Progenitor cell of endocrine pancreas (in vitro differentiated cells): ENCODE measurements around the gene RELT. TPM values are rescaled to one million over a fixed set of nuclear protein-coding genes. Genes with fewer than 3 reads are reported as not detected.

Experiments
- DNase-seq: peaks from one replicate; pipeline ENCODE4 v3.0.0; 2021; ENCODE audit warnings: low spot score; ENCODE audit not compliant: unreplicated experiment
- H3K27ac Mint-ChIP-seq: 2 replicates; pipeline ENCODE4 v1.8.0; 2021; ENCODE audit warnings: mild to moderate bottlenecking, moderate library complexity, mixed read lengths
- H3K27me3 Mint-ChIP-seq: 2 replicates; pipeline ENCODE4 v1.8.0; 2021; ENCODE audit warnings: mixed read lengths
- H3K36me3 Mint-ChIP-seq: 2 replicates; pipeline ENCODE4 v1.8.0; 2022; ENCODE audit warnings: mixed read lengths; ENCODE audit not compliant: insufficient read depth
- H3K4me1 Mint-ChIP-seq: 2 replicates; pipeline ENCODE4 v1.8.0; 2021; ENCODE audit warnings: low read depth, mixed read lengths
- H3K4me3 Mint-ChIP-seq: 2 replicates; pipeline ENCODE4 v1.8.0; 2021; ENCODE audit warnings: low read depth, mild to moderate bottlenecking, moderate library complexity, mixed read lengths
- H3K9me3 Mint-ChIP-seq: 2 replicates; pipeline ENCODE4 v1.8.0; 2021; ENCODE audit warnings: low read depth, mixed read lengths
- CTCF ChIP-seq: fragments of 200-600 bp; sonication (generic); IDR thresholded peaks from one replicate; pipeline ENCODE4 v1.5.0; 2021; ENCODE audit warnings: antibody characterized with exemption, mild to moderate bottlenecking; ENCODE audit not compliant: unreplicated experiment
- total RNA-seq: library from RNA; stranded (reverse); gene quantifications from 2 replicates; pipeline ENCODE4 v1.2.1, GENCODE V29; 2021

The RELT gene
- total RNA-seq, 1 donor from 2014 or later, result 5.3 TPM

GRCh38 chr11:73379189-73379880, 3.1 kb downstream of the RELT start:
- Mint-ChIP-seq H3K27ac (peak overlapping the region; percentile 45), H3K27me3 (peaks cover 6% of the 10 kb centered on the region), H3K4me3 (no peak overlapping the region), H3K36me3 (no peaks in the 10 kb centered on the region), H3K4me1 (peaks cover 8% of the 10 kb centered on the region), H3K9me3 (no peaks in the 10 kb centered on the region)
- TF ChIP-seq CTCF, result no peak
- DNase-seq, result no peak

GRCh38 chr11:73380331-73380730, 4.1 kb downstream of the RELT start:
- peaks cover 6% of the 10 kb centered on the region for H3K27me3 Mint-ChIP-seq
- TF ChIP-seq CTCF, result no peak
- peaks cover 10% of the 10 kb centered on the region for H3K4me1 Mint-ChIP-seq
- no peaks in the 10 kb centered on the region for H3K9me3 Mint-ChIP-seq
- no peaks in the 10 kb centered on the region for H3K36me3 Mint-ChIP-seq
- H3K27ac Mint-ChIP-seq, result no peak overlapping the region
- no peak overlapping the region for H3K4me3 Mint-ChIP-seq
- DNase-seq, result no peak

GRCh38 chr11:73380897-73381410, 4.8 kb downstream of the RELT start:
- H3K4me1 Mint-ChIP-seq, result peaks cover 13% of the 10 kb centered on the region
- DNase-seq, result no peak

DNA sequence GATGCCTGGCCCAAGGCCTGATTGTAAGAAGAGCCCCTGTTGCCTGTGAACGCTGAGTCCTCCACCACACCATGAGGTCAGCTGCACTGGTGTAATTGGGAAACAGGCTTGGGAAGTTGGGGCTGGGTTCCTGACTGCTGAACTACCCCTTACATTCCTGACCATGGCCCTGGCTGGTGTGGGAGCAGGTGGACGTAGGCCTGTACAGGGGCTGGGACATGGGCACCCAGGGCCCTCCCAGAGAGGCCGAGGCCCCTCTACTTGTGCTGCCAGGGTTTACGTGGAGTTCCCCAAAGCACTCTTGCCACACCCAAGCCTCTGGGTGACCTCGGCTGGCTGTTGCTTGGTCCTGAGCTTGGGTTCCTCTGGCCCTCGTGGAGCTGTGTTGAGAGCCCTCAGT, 5.4 kb downstream of the RELT start:
- DNase-seq, result no peak
- Mint-ChIP-seq H3K27ac (no peak overlapping the region), H3K4me3 (no peak overlapping the region), H3K4me1 (peaks cover 13% of the 10 kb centered on the region), H3K36me3 (no peaks in the 10 kb centered on the region), H3K27me3 (peaks cover 6% of the 10 kb centered on the region), H3K9me3 (no peaks in the 10 kb centered on the region)
- TF ChIP-seq CTCF, result no peak

More at GRCh38 chr11:73380897-73381410, 4.8 kb downstream of the RELT start:
- no peaks in the 10 kb centered on the region for H3K36me3 Mint-ChIP-seq
- peaks cover 6% of the 10 kb centered on the region for H3K27me3 Mint-ChIP-seq
- H3K4me3 Mint-ChIP-seq, result no peak overlapping the region
- no peaks in the 10 kb centered on the region for H3K9me3 Mint-ChIP-seq
- no peak for TF ChIP-seq CTCF
- H3K27ac Mint-ChIP-seq, result no peak overlapping the region

DNA sequence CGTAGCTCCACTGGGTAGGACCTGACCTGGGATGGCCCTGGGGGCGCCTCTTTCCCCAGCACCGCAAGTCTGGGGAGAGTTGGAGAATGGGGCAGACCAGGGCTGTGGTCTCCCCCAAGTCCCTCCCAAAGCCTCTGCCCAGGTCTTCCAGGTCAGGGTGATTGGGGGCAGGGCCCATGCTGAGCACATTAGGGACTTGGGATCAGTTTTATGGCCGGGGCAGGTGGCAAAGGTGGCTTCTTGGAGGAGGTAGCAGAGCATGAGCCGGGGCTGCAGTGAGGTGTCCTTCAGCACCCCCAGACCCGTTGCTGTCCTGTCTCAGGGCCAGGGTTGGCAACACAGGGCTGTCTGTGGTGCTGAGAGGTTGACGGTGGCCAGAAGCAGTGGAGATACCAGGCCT, 6.0 kb downstream of the RELT start:
- H3K27me3 Mint-ChIP-seq, result peaks cover 3% of the 10 kb centered on the region
- no peak for TF ChIP-seq CTCF
- peaks cover 10% of the 10 kb centered on the region for H3K4me1 Mint-ChIP-seq
- no peak overlapping the region for H3K27ac Mint-ChIP-seq
- H3K9me3 Mint-ChIP-seq, result no peaks in the 10 kb centered on the region
- no peak overlapping the region for H3K4me3 Mint-ChIP-seq
- H3K36me3 Mint-ChIP-seq, result no peaks in the 10 kb centered on the region
- no peak for DNase-seq
